HCT116 (cell line): Measurements from ENCODE around the gene ALG2. TPM values are rescaled to one million over a fixed set of nuclear protein-coding genes. Genes with fewer than 3 reads are reported as not detected.
A peak's percentile ranks its signal among the peaks of the same experiment; 100 is the strongest.

Experiments used
- ATAC-seq: fragments of 200-7000 bp; cut with Tn5 transposase; 2 replicates; pipeline ENCODE4 v1.9.1; 2020; ENCODE audit warnings: mild to moderate bottlenecking, moderate library complexity
- BruUV-seq: library from RNA; stranded (reverse); fragments of 400-500 nt; replicated peaks from 2 replicates; lab custom pipeline; 2021; lab: Mats Ljungman, UMichigan
- CTCF ChIA-PET: fragments of 300-600 bp; sonication (Branson Sonifier 250); formaldehyde crosslinking; loops from one replicate; lab custom pipeline; 2021; ENCODE audit warnings: antibody characterized with exemption; lab: Charles Lee
- POLR2A ChIA-PET: fragments of 300-600, 350-600 bp; sonication (Branson Sonifier 250); formaldehyde crosslinking; loops from one replicate; lab custom pipeline; 2021; ENCODE audit warnings: antibody characterized with exemption; lab: Charles Lee
- RAD21 ChIA-PET, 2 experiments: fragments of 300-600 bp; sonication (Branson Sonifier 250); formaldehyde crosslinking; loops; one replicate each; lab custom pipeline; 2023; ENCODE audit warnings: low total read pairs in 2 of 2; ENCODE audit not compliant: uncharacterized antibody in 2 of 2, unreplicated experiment in 2 of 2, low non-redundant PET in 1 of 2; lab: Charles Lee
- DNase-seq: peaks from one replicate; pipeline ENCODE4 v3.0.0-alpha.2; 2010; ENCODE audit warnings: low read depth, low spot score
- H2AFZ ChIP-seq: fragments of 200-600 bp; shearing (Covaris generic), sonication (generic); 2 replicates; pipeline ENCODE4 v1.6.1; 2017; ENCODE audit warnings: low read depth, mixed run types, mixed read lengths, antibody characterized with exemption, low read length; ENCODE audit not compliant: poor library complexity, severe bottlenecking
- H3K27ac ChIP-seq: 2 replicates; pipeline ENCODE4 v1.5.1; 2012; ENCODE audit warnings: low read depth, low read length
- H3K27me3 ChIP-seq: fragments of 200-600 bp; sonication (generic); 2 replicates; pipeline ENCODE4 v1.6.1; 2016; ENCODE audit warnings: mixed run types, low read length, mixed read lengths; ENCODE audit not compliant: insufficient read depth
- H3K36me3 ChIP-seq, 2 experiments: fragments of 200-500 bp in 1 of 2; fragments of 200-600 bp in 1 of 2; sonication (Bioruptor generic) in 1 of 2; sonication (generic) in 1 of 2; 2 replicates each; pipeline versions ENCODE4 v1.5.1 to v1.6.1; 2014 to 2016; ENCODE audit warnings: low read length in 2 of 2, inconsistent platforms in 1 of 2, mixed read lengths in 1 of 2, mixed run types in 1 of 2; ENCODE audit not compliant: insufficient read depth in 2 of 2, control insufficient read depth in 1 of 2
- H3K4me1 ChIP-seq, 2 experiments: fragments of 200-600 bp in 1 of 2; sonication (generic) in 1 of 2; 2 replicates each; pipeline versions ENCODE4 v1.5.1 to v1.6.1; 2012 to 2017; ENCODE audit warnings: low read length in 2 of 2, inconsistent platforms in 1 of 2, mild to moderate bottlenecking in 1 of 2, mixed read lengths in 1 of 2, mixed run types in 1 of 2, moderate library complexity in 1 of 2; ENCODE audit not compliant: insufficient read depth in 2 of 2, control insufficient read depth in 1 of 2
- H3K4me2 ChIP-seq: fragments of 200-600 bp; sonication (generic); 2 replicates; pipeline ENCODE4 v1.6.1; 2017; ENCODE audit warnings: mixed run types, low read length, mixed read lengths
- H3K4me3 ChIP-seq, 2 experiments: fragments of 200-600 bp in 1 of 2; sonication (generic) in 1 of 2; replicated peaks in 1 of 2; 2 replicates each; pipeline ENCODE4 v1.5.1; 2011 to 2016; ENCODE audit warnings: low read length in 2 of 2, control low read depth in 1 of 2, low read depth in 1 of 2, mild to moderate bottlenecking in 1 of 2, mixed read lengths in 1 of 2, mixed run types in 1 of 2
- H3K79me2 ChIP-seq: fragments of 200-600 bp; sonication (generic); 2 replicates; pipeline ENCODE4 v1.6.1; 2017; ENCODE audit warnings: mild to moderate bottlenecking, mixed run types, low read length, moderate library complexity, mixed read lengths; ENCODE audit not compliant: insufficient read depth
- H3K9ac ChIP-seq: fragments of 200-600 bp; sonication (generic); 2 replicates; pipeline ENCODE4 v1.6.1; 2016; ENCODE audit warnings: low read length, mixed read lengths
- H3K9me2 ChIP-seq: fragments of 200-600 bp; sonication (generic), shearing (Covaris generic); 2 replicates; pipeline ENCODE4 v1.6.1; 2017; ENCODE audit warnings: mixed run types, mild to moderate bottlenecking, moderate library complexity; ENCODE audit not compliant: insufficient read depth
- H3K9me3 ChIP-seq, 2 experiments: fragments of 200-500 bp in 1 of 2; fragments of 200-600 bp in 1 of 2; sonication (Bioruptor generic) in 1 of 2; sonication (generic) in 1 of 2; 2 replicates each; pipeline ENCODE4 v1.6.1; 2014 to 2017; ENCODE audit warnings: low read length in 2 of 2, mixed read lengths in 2 of 2, inconsistent platforms in 1 of 2, low read depth in 1 of 2, mild to moderate bottlenecking in 1 of 2, mixed run types in 1 of 2, moderate library complexity in 1 of 2; ENCODE audit not compliant: control insufficient read depth in 1 of 2, insufficient read depth in 1 of 2
- H4K20me1 ChIP-seq: fragments of 200-600 bp; sonication (generic), shearing (Covaris generic); 2 replicates; pipeline ENCODE4 v1.6.1; 2017; ENCODE audit warnings: mixed run types, mild to moderate bottlenecking, moderate library complexity; ENCODE audit not compliant: insufficient read depth
- CBX3 ChIP-seq: IDR thresholded peaks from 2 replicates; pipeline ENCODE4 v1.6.1; 2012; ENCODE audit warnings: low read depth
- CTCF ChIP-seq, 3 experiments: fragments of 200-600 bp in 1 of 3; sonication (generic) in 1 of 3; IDR thresholded peaks in 2 of 3; conservative IDR thresholded peaks in 1 of 3; 2 replicates each; pipeline ENCODE4 v1.5.1; 2012 to 2017; ENCODE audit warnings: low read depth in 2 of 3, low read length in 2 of 3, antibody characterized with exemption in 1 of 3, borderline replicate concordance in 1 of 3, control low read depth in 1 of 3, mild to moderate bottlenecking in 1 of 3, mixed read lengths in 1 of 3, mixed run types in 1 of 3, moderate library complexity in 1 of 3; ENCODE audit not compliant: insufficient read depth in 1 of 3
- EGR1 ChIP-seq: IDR thresholded peaks from 2 replicates; pipeline ENCODE4 v1.6.1; 2012; ENCODE audit warnings: low read depth
- ELF1 ChIP-seq: IDR thresholded peaks from 2 replicates; pipeline ENCODE4 v1.6.1; 2012; ENCODE audit warnings: low read depth, borderline replicate concordance
- EZH2 ChIP-seq: fragments of 200-600 bp; sonication (generic); IDR thresholded peaks from 2 replicates; pipeline ENCODE4 v1.6.1; 2017; ENCODE audit warnings: antibody characterized with exemption, mixed run types
- FOSL1 ChIP-seq: IDR thresholded peaks from 2 replicates; pipeline ENCODE4 v1.6.1; 2012; ENCODE audit warnings: low read depth
- POLR2A ChIP-seq: IDR thresholded peaks from 2 replicates; pipeline ENCODE4 v1.7.0; 2011; ENCODE audit warnings: borderline replicate concordance; ENCODE audit not compliant: insufficient read depth, insufficient read length; ENCODE audit errors: extremely low read depth
- POLR2AphosphoS5 ChIP-seq: IDR thresholded peaks from 2 replicates; pipeline ENCODE4 v1.6.1; 2011; ENCODE audit warnings: mild to moderate bottlenecking, low read depth, low read length, moderate library complexity
- RAD21 ChIP-seq: IDR thresholded peaks from 2 replicates; pipeline ENCODE4 v1.6.1; 2012; ENCODE audit warnings: low read depth, mild to moderate bottlenecking
- SIN3A ChIP-seq: IDR thresholded peaks from 2 replicates; pipeline ENCODE4 v1.6.1; 2012; ENCODE audit warnings: low read depth
- SRF ChIP-seq: IDR thresholded peaks from 2 replicates; pipeline ENCODE4 v1.6.1; 2012; ENCODE audit warnings: low read depth
- TCF7L2 ChIP-seq: IDR thresholded peaks from 2 replicates; pipeline ENCODE4 v1.7.0; 2011; ENCODE audit warnings: borderline replicate concordance, inconsistent platforms; ENCODE audit not compliant: insufficient read depth, insufficient read length; ENCODE audit errors: extremely low read depth
- YY1 ChIP-seq: IDR thresholded peaks from 2 replicates; pipeline ENCODE4 v1.6.1; 2011; ENCODE audit warnings: low read length, low read depth, moderate library complexity, mild to moderate bottlenecking; ENCODE audit not compliant: insufficient replicate concordance; ENCODE audit errors: extremely low read depth
- ZNF274 ChIP-seq: fragments of 200-500 bp; sonication (Bioruptor generic); IDR thresholded peaks from 2 replicates; pipeline ENCODE4 v1.6.1; 2014; ENCODE audit warnings: mild to moderate bottlenecking, low read depth, low read length, inconsistent platforms
- intact Hi-C: fragments of 100-400 bp; cut with micrococcal nuclease; formaldehyde crosslinking; loops from 2 replicates; pipeline ENCODE4 v1.10.0; 2022
- total RNA-seq: library from RNA; stranded (reverse); gene quantifications from one replicate; pipeline ENCODE4 v1.2.1, GENCODE V29; 2021; ENCODE audit not compliant: unreplicated experiment

The ALG2 gene
- total RNA-seq, 1 experiment from 2014 or later, result 27.9 TPM

DNA sequence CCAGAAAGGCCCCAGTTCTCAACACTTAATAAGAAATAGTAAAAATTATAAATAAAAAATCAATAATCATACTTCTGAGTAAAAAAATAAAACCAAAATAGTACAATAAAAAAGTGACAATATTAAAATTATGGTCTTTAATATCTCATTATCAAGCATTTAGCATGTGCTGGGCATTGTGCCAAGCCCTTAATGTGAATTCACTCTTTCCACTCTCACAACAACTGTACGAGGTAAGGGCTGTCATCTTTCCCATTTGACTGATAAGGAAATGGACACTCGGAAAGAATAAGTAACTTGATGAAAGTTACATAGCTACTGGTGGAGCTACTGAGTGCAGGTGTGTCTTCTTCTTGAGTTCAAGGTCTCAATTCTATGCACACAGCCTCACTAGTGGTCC lies 43.9 kb upstream of the ALG2 start:
- intact Hi-C loops, result loop anchor here (1.0 to 10.0 kb wide), 5 partner anchors 539 to 1329 kb away; no protein-coding TSS in a partner anchor
- no peaks in the 10 kb centered on the region for H3K27me3 ChIP-seq
- no peaks in the 10 kb centered on the region for H3K9me2 ChIP-seq
- DNase-seq (no peak), ATAC-seq (no peak)
- no peaks in the 10 kb centered on the region for H4K20me1 ChIP-seq
- H2AFZ ChIP-seq, result peak overlapping the region; percentile 95
- no peak overlapping the region for H3K4me2 ChIP-seq
- CTCF ChIA-PET, result interaction anchor here (1.7 kb wide), 1 partner anchor 747 kb away, joined by 4 read pairs; no protein-coding TSS in a partner anchor
- BruUV-seq, result no TSS peak
- H3K27ac ChIP-seq, result no peak overlapping the region
- H3K4me3 ChIP-seq, result no peak overlapping the region
- no peaks in the 10 kb centered on the region for H3K36me3 ChIP-seq
- H3K9ac ChIP-seq, result no peak overlapping the region
- POLR2A ChIA-PET, result no interaction called here
- no peaks in the 10 kb centered on the region for H3K79me2 ChIP-seq
- peaks cover 0 to 15% of the 10 kb centered on the region in 2 experiments; a peak in 2 of 4 replicates for H3K4me1 ChIP-seq
- RAD21 ChIA-PET, result no interaction called here
- no peaks in the 10 kb centered on the region for H3K9me3 ChIP-seq
- no peak for TF ChIP-seq ELF1
- no peak for TF ChIP-seq ZNF274

DNA sequence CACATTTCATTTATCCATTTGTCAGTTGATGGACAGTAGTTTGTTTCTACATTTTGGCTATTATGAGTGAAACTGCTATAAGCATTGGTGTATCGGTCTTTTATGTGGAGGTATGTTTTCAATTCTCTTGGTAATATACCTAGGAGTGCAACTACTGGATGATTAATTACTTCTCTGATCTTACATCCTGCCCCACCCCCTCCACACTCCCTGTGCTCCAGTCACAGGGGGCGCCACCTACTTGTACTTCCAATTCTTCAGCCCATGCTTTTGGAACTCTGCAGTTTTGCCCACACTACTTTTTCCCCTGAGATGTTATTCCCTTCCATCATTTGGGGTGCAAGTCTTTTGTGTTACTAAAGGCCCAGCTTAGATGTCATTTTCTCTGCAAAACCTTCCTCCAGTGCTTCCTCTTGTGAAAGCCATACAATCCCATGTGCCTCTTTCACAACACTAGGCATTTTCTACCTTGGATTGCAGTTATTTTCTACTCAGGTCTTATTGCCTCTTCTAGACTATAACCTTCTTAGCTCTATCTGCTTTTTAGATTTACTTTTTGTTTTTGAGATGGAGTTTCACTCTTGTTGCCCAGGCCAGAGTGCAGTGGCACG lies 42.4 kb upstream of the ALG2 start:
- ChIA-PET RAD21 (no interaction called here), POLR2A (no interaction called here), CTCF (no interaction called here)
- Histone ChIP-seq H3K4me3 (no peak overlapping the region), H3K27me3 (no peaks in the 10 kb centered on the region), H3K79me2 (no peaks in the 10 kb centered on the region), H4K20me1 (no peaks in the 10 kb centered on the region), H3K4me1 (peaks cover 0 to 15% of the 10 kb centered on the region in 2 experiments; a peak in 2 of 4 replicates), H2AFZ (no peak overlapping the region), H3K9me2 (no peaks in the 10 kb centered on the region), H3K27ac (no peak overlapping the region), H3K36me3 (no peaks in the 10 kb centered on the region), H3K4me2 (no peak overlapping the region)
- no TSS peak for BruUV-seq
- intact Hi-C loops, result loop anchor here (10.0 kb wide), 2 partner anchors 541 to 961 kb away; no protein-coding TSS in a partner anchor
- ATAC-seq (peak; percentile 53), DNase-seq (peak; percentile 16)
- TF ChIP-seq POLR2A, result no peak
- no peak for TF ChIP-seq POLR2AphosphoS5
- TF ChIP-seq ELF1, result no peak
- TF ChIP-seq SRF, result no peak
- TF ChIP-seq RAD21, result peak; percentile 52
- TF ChIP-seq TCF7L2, result peak; percentile 41
- no peak; the same call in 1 of the 2 replicates for TF ChIP-seq CBX3
- peak; percentile 19 to 60 (median 54); a peak in 5 of 6 replicates for TF ChIP-seq CTCF (IDR thresholded peaks at IDR 0.05 in 2 of 3, conservative IDR thresholded peaks at IDR 0.05 in 1 of 3; ENCODE audit: borderline replicate concordance in 1 of 3, insufficient read depth in 1 of 3, low read depth in 2 of 3, low read length in 2 of 3)
- TF ChIP-seq FOSL1, result no peak
- no peak for TF ChIP-seq YY1
- no peak for TF ChIP-seq EGR1
- no peak for TF ChIP-seq EZH2
- TF ChIP-seq SIN3A, result no peak
- TF ChIP-seq, all 23 proteins: peak for 3
- Histone ChIP-seq H3K9ac (no peak overlapping the region), H3K9me3 (no peaks in the 10 kb centered on the region)
